GM21825 (cell line): ENCODE measurements around the gene ZBTB5.
"Not testable (repeated sequence)": the region's sequence is repeated elsewhere in the genome, so short reads cannot be mapped to it uniquely, and the experiment has no call there.

ENCODE experiments used
- ATAC-seq: cut with Tn5 transposase; IDR thresholded peaks from one replicate; pipeline ENCODE4 v1.9.1; 2021; ENCODE audit warnings: mild to moderate bottlenecking, moderate library complexity; ENCODE audit not compliant: unreplicated experiment

The ZBTB5 gene

GRCh38 chr9:37408933-37409710, 56.1 kb downstream of the ZBTB5 start:
- ATAC-seq = peak; percentile 86

GRCh38 chr9:37407468-37407867, 57.8 kb downstream of the ZBTB5 start:
- ATAC-seq = no peak

GRCh38 chr9:37406603-37407401, 58.4 kb downstream of the ZBTB5 start:
- no peak for ATAC-seq

GRCh38 chr9:37405764-37406380, 59.4 kb downstream of the ZBTB5 start:
- no peak for ATAC-seq

GRCh38 chr9:37405350-37405749, 59.9 kb downstream of the ZBTB5 start:
- ATAC-seq = no peak

GRCh38 chr9:37404590-37404989, 60.7 kb downstream of the ZBTB5 start:
- ATAC-seq = no peak

GRCh38 chr9:37399336-37399735, 65.9 kb downstream of the ZBTB5 start:
- ATAC-seq = no peak

- no peak for ATAC-seq
Measured at GRCh38 chr9:37398464-37399025, 66.7 kb downstream of the ZBTB5 start.

- not testable (repeated sequence) for ATAC-seq
Measured at GRCh38 chr9:37397948-37398347, 67.3 kb downstream of the ZBTB5 start.

- ATAC-seq = no peak
Measured at GRCh38 chr9:37395663-37396062, 69.6 kb downstream of the ZBTB5 start.

- ATAC-seq = no peak
Measured at GRCh38 chr9:37395229-37395628, 70.0 kb downstream of the ZBTB5 start.

- no peak for ATAC-seq
Measured at GRCh38 chr9:37392272-37392671, 73.0 kb downstream of the ZBTB5 start.

- peak; percentile 69 for ATAC-seq
Measured at GRCh38 chr9:37390759-37391158, 74.5 kb downstream of the ZBTB5 start.
